Sigmoid colon (tissue), 4 donors: Measurements from ENCODE around the gene ATG14.

Experiments
- POLR2A ChIP-seq, 2 donors: fragments of 450-650 bp; IDR thresholded peaks; one replicate each; pipeline ENCODE4 v1.6.1; 2016; ENCODE audit warnings: antibody characterized with exemption in 2 of 2, mild to moderate bottlenecking in 2 of 2, moderate library complexity in 2 of 2
- POLR2AphosphoS5 ChIP-seq, 4 donors: sonication (generic); formaldehyde crosslinking; IDR thresholded peaks; one replicate each; pipeline ENCODE4 v1.6.1; 2017; ENCODE audit warnings: antibody characterized with exemption in 4 of 4
- TF ChIP-seq, protein P1 (sequence below), 4 experiments: fragments of 450-650 bp in 3 of 4; fragments of 200-600 bp in 1 of 4; IDR thresholded peaks; one replicate each; pipeline ENCODE4 v1.5.1; 2016 to 2019; ENCODE audit warnings: antibody characterized with exemption in 4 of 4, mild to moderate bottlenecking in 3 of 4, moderate library complexity in 2 of 4

DNA sequence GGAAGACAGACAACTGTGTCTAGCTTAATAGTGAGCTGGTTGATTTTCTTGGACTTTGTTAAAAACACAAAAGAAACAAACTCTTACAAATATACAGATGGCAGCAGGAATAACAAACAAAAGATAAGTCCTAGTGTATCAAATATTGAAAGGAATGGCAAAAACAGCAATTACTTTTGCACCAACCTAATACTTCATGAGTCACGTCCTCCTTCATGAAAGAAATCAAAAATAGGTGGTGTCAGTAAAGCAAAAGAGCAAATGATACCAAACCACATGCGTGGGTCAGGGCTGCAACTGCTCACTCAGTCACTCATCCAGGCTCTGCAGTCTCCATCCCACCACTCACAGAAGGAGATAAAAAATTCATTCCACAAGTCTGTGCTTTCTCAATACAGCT is 11.8 kb downstream of the ATG14 start:
- TF ChIP-seq, protein P1, sequence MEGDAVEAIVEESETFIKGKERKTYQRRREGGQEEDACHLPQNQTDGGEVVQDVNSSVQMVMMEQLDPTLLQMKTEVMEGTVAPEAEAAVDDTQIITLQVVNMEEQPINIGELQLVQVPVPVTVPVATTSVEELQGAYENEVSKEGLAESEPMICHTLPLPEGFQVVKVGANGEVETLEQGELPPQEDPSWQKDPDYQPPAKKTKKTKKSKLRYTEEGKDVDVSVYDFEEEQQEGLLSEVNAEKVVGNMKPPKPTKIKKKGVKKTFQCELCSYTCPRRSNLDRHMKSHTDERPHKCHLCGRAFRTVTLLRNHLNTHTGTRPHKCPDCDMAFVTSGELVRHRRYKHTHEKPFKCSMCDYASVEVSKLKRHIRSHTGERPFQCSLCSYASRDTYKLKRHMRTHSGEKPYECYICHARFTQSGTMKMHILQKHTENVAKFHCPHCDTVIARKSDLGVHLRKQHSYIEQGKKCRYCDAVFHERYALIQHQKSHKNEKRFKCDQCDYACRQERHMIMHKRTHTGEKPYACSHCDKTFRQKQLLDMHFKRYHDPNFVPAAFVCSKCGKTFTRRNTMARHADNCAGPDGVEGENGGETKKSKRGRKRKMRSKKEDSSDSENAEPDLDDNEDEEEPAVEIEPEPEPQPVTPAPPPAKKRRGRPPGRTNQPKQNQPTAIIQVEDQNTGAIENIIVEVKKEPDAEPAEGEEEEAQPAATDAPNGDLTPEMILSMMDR (IDR thresholded peaks at IDR 0.05), result no peak
- TF ChIP-seq POLR2AphosphoS5 (IDR thresholded peaks at IDR 0.05) (no peak), POLR2A (IDR thresholded peaks at IDR 0.05) (no peak)
